Right lobe of liver (tissue), 4 donors: ENCODE results near the gene HMGN4.

Experiments used
- POLR2A ChIP-seq: fragments of 450-650 bp; IDR thresholded peaks from one replicate; pipeline ENCODE4 v1.6.1; 2017; ENCODE audit warnings: antibody characterized with exemption, mild to moderate bottlenecking
- TF ChIP-seq, protein P1 (sequence below), 4 donors: fragments of 200-600 bp in 3 of 4; fragments of 450-650 bp in 1 of 4; IDR thresholded peaks; one replicate each; pipeline versions ENCODE4 v1.5.1 to v1.8.0; 2016 to 2022; ENCODE audit warnings: antibody characterized with exemption in 4 of 4, mild to moderate bottlenecking in 2 of 4
- donor health status: DM: no; HTN: no; CAD: no.
- donor health status: DM: no; HTN: no; CAD: no.
- donor health status: DM: no; HTN: yes; CAD: no.

DNA sequence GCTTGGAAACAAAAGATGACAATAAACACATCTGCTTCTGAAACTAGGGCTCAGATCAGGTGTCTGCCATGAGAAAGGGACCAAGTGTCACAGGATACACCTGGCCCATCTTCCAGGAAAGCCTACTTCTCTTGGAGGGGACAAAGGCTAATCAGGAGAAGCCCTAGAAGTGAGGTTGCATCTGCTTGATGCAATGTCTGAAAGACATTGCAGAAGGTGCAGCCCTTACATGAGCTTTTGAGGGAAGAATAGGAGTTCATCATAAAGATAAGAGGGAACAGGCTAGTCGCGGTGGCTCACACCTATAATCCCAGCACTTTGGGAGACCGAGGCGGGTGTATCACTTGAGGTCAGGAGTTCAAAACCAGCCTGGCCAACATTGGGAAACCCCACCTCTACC, 40.6 kb upstream of the HMGN4 start:
- TF ChIP-seq, protein P1, sequence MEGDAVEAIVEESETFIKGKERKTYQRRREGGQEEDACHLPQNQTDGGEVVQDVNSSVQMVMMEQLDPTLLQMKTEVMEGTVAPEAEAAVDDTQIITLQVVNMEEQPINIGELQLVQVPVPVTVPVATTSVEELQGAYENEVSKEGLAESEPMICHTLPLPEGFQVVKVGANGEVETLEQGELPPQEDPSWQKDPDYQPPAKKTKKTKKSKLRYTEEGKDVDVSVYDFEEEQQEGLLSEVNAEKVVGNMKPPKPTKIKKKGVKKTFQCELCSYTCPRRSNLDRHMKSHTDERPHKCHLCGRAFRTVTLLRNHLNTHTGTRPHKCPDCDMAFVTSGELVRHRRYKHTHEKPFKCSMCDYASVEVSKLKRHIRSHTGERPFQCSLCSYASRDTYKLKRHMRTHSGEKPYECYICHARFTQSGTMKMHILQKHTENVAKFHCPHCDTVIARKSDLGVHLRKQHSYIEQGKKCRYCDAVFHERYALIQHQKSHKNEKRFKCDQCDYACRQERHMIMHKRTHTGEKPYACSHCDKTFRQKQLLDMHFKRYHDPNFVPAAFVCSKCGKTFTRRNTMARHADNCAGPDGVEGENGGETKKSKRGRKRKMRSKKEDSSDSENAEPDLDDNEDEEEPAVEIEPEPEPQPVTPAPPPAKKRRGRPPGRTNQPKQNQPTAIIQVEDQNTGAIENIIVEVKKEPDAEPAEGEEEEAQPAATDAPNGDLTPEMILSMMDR (IDR thresholded peaks at IDR 0.05) = no peak
- TF ChIP-seq POLR2A = no peak
